Right lobe of liver (tissue), 4 donors: Measurements from ENCODE around the gene TMEM154.

ENCODE experiments used
- POLR2A ChIP-seq: fragments of 450-650 bp; IDR thresholded peaks from one replicate; pipeline ENCODE4 v1.6.1; 2017; ENCODE audit warnings: antibody characterized with exemption, mild to moderate bottlenecking
- TF ChIP-seq, protein P1 (sequence below), 4 donors: fragments of 200-600 bp in 3 of 4; fragments of 450-650 bp in 1 of 4; IDR thresholded peaks; one replicate each; pipeline versions ENCODE4 v1.5.1 to v1.8.0; 2016 to 2022; ENCODE audit warnings: antibody characterized with exemption in 4 of 4, mild to moderate bottlenecking in 2 of 4
- donor health status: DM: no; HTN: no; CAD: no.
- donor health status: DM: no; HTN: no; CAD: no.
- donor health status: DM: no; HTN: yes; CAD: no.

DNA sequence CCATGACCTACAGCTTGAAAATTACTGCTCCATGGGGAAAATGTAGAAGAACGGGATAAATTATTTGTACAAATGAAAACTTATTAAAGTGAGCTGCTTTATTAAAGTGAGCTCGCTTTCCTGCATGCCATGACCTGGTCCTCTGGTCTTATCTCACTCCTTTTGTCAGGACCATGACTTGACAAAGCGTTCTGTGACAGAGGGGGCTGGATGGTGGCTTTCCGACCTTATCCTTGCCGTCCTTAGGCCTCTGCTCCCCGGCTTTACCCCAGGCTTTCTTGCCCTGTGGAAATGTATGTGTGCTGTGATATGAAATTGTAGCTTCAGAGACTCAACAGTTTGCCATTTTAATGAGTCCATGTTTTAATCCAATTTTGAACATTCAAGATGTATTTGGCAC is 99.9 kb downstream of the TMEM154 start:
- TF ChIP-seq, protein P1, sequence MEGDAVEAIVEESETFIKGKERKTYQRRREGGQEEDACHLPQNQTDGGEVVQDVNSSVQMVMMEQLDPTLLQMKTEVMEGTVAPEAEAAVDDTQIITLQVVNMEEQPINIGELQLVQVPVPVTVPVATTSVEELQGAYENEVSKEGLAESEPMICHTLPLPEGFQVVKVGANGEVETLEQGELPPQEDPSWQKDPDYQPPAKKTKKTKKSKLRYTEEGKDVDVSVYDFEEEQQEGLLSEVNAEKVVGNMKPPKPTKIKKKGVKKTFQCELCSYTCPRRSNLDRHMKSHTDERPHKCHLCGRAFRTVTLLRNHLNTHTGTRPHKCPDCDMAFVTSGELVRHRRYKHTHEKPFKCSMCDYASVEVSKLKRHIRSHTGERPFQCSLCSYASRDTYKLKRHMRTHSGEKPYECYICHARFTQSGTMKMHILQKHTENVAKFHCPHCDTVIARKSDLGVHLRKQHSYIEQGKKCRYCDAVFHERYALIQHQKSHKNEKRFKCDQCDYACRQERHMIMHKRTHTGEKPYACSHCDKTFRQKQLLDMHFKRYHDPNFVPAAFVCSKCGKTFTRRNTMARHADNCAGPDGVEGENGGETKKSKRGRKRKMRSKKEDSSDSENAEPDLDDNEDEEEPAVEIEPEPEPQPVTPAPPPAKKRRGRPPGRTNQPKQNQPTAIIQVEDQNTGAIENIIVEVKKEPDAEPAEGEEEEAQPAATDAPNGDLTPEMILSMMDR (IDR thresholded peaks at IDR 0.05): no peak
- TF ChIP-seq POLR2A: no peak
